HG02623 (cell line): Measurements from ENCODE around the gene MARCHF2.
A peak's percentile ranks its signal among the peaks of the same experiment; 100 is the strongest.

Source experiments
- ATAC-seq: cut with Tn5 transposase; IDR thresholded peaks from one replicate; pipeline ENCODE4 v1.9.1; 2021; ENCODE audit warnings: moderate library complexity; ENCODE audit not compliant: unreplicated experiment

Gene MARCHF2

DNA sequence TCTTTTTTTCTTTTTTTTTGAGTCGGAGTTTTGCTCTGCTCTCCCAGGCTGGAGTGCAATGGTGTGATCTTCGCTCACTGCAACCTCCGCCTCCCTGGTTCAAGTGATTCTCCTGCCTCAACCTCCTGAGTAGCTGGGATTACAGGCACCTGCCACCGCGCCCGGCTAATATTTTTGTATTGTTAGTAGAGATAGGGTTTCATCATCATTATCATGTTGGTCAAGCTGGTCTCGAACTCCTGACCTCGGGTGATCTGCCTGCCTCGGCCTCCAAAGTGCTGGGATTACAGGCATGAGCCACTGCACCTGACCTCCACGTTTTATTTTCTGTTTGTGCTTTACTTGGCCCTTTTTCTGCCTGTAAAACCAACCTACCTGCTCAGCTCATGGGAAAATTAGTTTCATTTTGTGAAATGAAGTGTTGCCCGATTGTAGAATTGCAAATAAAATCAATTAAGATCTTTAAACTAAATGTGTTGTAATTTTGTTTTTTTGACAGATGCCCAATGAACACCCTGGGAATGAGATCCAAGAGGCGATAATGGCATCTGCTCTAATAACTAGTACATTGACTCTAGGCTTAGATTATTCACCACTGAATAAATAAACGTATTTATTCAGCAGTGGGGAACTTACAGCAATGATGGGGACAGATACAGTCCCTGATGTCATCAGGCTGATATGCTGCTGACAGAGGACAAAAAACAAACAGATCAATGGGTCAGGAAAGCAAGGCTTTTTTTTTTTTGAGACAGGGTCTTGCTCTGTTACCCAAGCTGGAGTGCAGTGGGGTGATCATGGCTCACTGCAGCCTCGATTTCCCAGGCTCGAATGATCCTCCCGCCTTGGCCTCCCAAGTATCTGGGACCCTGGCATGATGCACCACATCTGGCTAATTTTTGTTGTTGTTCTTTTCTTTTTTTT is 25.2 kb upstream of the MARCHF2 start:
- ATAC-seq = no peak

DNA sequence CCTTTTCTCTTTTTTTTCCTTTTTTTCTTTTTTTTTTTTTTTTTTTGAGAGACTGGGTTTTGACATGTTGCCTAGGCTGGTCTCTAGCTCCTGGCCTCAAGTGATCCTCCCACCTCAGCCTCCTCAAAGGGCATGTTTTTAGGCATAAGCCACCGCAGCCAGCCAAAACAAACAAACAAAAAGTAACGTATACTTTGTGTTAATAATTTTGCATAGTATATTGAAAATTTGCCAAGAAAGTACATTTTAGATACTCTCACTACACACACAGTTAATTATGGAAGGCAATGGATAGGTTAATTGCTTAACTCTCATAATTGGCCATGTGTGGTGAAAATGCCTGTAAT is 24.5 kb upstream of the MARCHF2 start:
- no peak for ATAC-seq

DNA sequence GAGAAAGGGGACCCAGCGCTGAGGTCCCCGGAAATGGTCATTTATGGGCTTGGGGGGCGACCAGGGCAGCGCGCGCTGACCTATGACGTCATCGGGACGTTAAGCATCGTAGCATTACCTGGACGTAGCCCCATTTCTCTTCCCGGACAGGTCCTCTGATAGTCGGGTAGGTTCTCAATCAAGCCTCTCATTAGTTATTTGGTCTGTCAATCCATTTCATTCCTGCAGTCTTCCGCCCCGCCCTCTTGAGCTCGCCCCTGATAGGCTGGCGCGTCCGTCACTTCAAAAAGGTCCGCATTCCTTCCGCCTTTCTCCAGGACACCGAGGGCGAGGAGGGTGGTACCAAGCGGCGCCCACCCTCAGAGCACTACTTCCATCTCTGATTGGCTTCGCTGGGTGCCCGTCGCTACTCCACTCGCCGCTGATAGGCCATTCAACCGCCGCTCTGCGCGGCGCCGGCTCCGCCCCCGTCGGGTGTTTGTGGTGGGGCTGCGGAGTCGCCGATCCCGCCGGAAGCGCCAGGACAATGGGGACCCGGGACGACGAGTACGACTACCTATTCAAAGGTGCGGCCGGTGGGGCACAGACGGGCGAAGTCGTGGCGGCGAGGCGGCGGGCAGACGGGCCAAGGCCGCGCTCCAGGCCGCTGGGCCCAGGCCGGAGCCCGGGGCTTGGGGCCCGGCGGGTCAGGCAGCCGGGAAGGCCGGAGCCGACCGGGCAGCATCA is 23.1 kb upstream of the MARCHF2 start, which contains the start of gene RAB11B:
Gene RAB11B, plus strand, starts transcription at position 470 of the 726 bp plus-strand sequence. Its CDS starts 57 bp downstream, at position 527.
- ATAC-seq = peak; percentile 89

DNA sequence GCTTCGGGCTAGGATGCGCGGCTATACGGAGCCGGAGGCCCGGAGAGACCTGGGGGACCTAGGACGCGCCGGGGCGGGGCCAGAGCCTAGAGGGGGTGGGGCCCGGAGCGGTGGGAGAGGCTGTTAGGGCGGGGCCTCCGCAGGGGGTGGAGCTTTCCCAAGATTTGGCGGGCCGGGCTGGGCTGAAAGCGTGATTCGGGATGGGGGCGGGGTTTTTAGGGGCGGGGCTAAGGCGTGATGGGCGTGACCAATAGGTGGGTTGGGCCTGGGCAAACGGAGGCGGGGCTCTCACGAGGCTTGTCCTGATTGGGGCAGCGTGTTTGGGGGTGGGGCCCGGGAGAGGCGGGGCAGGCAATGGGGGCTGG is 22.5 kb upstream of the MARCHF2 start:
- peak; percentile 25 for ATAC-seq

DNA sequence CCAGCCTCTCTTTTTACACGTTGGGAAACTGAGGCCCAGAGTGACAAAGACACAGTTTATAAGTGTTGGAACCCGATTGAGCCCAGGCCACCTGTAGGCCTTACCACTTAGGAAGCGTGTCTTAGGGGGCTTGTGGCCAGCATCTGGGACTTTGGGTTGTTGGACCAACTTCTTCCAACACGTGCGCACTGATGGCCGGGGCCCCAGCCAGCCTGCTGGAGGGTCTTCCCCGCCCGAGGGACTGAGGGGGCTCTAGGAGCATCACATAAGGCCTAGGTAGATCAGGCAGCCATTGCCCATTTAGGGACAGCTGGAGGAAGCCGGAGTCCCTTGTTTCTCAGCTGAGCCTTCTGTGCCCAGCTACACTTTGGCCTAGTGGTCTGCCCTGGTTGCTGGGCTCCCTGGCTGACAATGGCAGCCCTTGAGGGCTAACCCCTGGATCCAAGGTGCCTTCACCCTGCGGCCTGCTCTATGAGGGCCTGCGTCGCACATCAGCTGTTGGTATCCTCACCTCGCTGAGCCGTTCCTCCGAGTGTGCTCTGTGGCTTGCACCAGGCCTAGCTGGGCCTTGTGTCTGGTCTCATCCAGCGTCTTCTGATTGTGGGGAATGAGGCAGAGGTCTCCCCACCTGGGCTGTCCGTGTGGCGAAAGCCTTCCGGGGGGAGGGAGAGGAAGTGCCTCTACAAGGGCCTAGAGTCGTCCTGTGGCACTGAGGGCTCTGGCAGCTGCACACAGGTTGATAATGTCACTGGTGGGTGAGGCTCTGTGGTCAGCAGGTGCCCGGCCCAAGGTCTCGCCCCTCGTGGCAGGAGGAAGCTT is 21.7 kb upstream of the MARCHF2 start:
- ATAC-seq = no peak

DNA sequence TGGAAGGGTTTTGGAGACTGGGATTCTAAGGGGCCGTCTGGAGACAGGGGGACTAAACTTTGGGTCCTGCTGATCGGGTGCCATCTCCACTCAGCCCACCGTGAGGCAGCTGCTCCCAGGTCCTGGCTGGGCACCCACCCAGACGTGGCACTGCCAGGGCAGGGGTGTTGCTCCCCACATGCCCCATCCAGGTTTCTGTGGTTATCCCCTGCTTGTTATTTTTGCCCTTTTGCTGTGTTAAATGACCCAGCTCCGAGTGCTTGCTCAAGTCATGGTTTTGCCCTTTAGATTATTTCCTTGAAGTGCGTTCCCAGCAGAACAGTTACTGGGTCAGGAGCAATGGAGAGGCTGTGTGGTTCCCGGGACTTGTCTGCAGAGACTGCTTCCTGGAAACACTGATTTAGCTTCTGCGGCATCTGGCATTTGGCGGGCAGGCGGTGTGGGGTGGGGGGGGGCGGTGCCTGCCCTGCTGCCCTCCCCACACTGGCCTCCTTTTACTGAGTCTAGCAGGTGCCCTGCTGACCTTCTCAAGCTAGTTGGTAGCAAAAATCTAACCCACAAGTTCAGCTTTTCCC is 21.0 kb upstream of the MARCHF2 start:
- ATAC-seq = no peak

DNA sequence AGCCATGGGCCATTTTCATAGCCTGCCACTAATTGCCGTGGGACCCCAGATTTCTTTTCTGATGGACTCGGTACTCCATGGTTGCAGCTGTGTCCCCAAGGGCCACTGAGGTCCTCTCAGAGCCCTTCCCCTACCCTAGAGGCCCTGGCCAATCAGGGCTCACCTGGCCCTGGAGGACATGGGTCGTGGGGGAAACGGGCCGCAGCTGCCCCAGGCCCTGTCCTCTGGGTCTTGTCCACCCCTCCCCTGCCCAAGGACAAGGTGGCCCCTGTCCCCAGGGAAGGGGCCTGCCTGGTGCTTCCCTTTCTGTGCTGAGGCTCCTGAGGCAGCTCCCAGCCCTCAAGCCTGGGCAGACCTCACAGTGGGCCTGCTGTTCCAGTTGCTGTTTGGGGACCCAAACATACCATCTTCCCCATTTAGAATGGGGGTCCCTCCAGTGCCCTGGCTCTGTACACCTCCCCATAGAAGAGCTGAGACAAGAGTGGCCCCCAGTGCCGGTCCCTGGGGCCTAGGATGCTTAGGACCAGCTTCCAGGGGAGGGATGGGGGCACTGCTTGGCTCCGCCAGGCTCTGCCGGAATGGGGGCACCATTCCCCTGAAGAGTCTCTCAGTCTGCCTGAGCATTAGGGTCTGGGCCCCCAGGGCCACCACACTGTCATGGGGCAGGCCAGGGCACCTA is 19.8 kb upstream of the MARCHF2 start:
- no peak for ATAC-seq

DNA sequence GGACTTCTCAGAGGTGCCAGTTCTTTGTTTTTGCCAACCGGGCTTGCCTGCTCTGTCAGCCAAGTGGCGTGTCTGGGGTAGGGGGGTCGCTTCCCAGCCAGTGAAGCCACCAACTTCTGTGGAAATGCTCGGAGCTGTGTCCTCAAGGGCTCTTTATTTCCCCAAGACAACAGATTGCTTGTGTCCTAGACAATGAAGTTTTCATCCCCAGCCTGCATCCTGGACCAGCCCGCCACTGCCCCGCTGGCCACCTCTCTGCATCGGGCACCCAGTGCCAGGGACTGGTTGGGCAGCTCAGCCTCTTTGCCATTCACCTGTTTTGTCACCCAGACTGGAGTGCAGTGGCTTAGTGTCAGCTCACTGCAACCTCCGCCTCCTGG is 19.2 kb upstream of the MARCHF2 start:
- ATAC-seq = no peak

DNA sequence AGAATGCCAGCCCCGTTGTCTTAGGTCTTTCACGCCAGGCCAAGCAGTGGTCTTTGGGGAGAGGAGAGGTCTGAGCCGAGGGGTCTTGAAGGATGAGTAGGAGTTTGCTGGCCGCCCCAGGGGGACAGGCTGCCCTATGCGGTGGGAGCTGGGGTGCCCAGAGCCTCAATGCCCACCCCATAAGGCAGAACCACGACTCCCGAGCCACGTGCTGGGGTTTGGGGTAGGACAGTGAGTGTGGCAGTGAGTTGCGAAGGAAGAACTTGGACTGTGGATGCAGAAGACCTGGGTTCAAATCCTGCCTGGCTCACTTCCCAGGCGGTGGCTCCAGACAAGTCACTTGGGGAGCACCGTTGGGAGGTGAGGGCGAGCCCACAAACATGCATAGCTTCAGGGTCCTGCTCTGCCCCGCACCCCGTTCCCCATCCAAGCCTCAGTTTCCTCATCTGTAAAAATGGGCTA is 17.5 kb upstream of the MARCHF2 start:
- ATAC-seq = no peak

DNA sequence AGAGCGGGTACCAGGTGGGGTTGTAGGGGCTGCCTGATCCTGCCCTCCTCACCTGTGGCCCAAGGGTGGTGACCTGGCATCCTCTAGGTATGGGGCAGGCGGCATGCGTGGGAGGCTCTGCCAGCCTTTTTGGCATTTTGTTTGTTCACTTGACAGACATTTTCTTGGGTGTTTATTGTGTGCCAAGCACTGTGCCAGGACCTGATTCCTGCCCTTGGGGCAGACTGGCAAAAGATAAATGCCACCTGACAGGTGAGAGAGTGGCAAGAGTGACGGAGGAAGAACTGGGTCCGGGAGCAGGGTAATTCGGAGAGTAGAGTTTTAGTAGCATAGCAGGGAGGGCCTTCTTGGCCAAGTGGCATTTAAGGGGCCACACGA is 16.9 kb upstream of the MARCHF2 start:
- no peak for ATAC-seq

DNA sequence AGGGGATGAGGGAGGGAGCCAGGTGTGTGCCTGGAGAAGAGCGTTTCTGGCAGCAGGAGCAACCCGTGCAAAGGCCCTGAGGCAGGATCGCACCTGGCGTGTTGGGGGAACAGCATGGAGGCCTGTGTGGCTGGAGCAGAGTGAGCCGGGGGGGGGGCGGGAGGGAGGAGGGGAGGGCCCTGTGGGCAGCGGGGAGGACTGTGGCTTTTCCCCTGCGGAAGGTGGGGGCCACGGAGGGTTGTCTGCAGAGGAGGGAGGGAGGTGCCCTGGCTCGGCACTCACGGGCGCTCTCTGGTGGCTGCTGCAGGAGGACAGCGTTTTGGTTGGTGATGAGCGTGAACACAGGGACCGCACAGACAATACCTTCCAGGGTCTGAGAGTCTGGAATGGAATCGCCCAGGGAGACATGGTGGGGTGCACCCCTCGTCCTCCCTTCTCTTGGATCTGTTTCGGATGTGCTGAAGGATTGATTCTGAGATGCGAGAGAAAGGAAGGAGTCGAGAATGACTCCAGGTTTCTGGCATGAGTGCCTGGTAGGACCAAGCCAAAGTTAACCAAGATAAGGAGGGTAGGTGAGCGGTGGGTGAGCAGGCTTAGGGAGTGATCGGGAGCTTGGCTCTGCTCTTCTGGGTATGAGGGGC is 16.4 kb upstream of the MARCHF2 start:
- ATAC-seq = no peak

DNA sequence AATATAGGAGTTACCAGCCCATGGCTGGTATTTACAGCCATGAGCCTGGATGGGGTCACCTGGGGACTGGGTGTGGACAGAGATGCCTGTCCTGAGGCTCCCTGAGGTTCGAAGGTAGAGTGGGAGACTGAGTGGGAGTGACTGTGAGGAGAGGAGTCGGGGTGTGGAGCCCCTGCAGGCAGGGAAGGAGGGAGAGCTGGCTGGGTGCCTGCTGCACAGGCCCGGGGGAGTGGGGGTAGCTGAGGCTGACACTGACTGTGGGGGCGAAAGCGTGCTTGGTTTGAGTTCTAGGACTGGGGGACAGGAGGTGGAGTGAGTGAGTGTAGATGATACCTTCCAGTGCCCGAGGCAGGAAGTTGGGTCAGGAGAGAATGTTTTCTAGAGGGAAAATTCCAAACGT is 15.8 kb upstream of the MARCHF2 start:
- ATAC-seq = no peak

DNA sequence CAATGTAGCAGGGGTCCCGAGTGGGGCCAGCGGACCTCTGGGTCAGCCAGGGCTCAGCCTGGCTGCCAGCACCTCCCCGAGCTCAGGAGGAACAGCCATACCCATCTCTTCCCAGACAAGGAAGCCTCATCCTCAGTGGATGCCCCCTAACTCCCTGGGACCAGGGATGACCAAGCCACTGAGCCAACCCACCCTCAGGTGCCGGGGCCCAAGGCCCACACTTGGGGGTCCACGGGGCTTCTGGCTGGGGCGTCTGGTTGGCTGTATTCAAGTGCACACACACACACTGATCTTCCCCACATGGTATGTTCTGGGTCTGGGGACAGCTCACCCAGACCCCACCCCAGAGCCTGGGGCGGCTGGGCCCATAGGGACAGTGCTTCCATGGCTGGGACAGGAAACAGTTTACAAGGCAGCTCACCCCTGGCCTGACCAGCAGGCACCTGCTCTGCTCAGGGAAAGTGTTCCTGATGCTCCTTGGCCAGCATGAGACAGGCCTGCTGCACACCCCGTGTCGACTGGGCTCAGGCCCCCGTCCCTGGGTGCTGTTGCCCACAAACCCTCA is 15.3 kb upstream of the MARCHF2 start:
- ATAC-seq = no peak

DNA sequence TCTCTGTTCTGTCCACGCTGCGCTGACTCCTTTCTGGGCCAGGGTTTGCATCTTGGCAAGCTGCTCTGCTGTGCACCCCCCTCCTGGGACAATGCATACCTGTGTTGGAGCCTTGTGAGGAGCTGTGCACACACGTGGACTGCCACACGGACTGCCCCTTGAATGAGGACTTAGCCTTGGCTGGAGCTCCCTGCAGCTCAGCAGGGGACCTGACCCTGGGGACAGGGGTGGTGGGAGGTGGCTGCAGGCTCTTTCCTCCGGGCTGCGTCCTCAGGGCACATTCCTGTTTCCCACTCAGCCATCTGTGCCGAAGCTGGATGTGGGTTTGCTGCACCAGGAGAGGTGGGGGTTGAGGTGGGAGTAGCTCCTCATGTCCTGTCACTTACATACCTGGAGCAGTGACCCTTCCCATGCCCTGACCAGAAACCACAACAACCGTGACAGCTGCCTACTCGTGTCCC is 14.8 kb upstream of the MARCHF2 start:
- ATAC-seq = no peak

DNA sequence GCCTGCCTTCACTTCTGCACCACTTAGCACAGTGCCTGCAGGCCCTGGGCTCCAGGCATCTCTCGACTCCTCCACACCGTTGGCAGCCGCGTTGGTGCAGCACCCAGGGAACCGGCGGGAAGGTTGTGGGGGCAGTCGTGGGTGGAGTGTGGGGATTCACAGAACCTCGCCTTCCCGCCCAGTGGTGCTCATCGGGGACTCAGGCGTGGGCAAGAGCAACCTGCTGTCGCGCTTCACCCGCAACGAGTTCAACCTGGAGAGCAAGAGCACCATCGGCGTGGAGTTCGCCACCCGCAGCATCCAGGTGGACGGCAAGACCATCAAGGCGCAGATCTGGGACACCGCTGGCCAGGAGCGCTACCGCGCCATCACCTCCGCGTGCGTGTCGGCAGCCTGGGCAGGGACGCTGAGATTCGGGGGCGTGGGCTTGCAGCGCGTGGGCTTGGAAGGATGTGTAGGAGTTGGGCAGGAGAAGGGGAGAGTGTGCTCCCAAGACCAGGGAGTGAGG is 13.4 kb upstream of the MARCHF2 start:
- ATAC-seq = no peak

DNA sequence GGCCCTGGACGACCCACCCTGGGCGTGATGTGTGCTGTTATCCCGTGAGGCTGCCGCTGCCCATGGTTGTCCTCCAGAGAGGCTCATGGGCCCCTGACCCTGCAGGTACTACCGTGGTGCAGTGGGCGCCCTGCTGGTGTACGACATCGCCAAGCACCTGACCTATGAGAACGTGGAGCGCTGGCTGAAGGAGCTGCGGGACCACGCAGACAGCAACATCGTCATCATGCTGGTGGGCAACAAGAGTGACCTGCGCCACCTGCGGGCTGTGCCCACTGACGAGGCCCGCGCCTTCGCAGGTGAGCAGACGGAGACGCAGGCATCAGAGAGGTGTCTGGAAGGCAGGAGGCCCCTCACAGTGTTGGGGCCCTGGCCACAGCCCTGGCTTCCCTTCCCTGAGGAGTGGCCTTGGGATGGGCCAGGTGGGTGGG is 11.1 kb upstream of the MARCHF2 start:
- ATAC-seq = no peak

DNA sequence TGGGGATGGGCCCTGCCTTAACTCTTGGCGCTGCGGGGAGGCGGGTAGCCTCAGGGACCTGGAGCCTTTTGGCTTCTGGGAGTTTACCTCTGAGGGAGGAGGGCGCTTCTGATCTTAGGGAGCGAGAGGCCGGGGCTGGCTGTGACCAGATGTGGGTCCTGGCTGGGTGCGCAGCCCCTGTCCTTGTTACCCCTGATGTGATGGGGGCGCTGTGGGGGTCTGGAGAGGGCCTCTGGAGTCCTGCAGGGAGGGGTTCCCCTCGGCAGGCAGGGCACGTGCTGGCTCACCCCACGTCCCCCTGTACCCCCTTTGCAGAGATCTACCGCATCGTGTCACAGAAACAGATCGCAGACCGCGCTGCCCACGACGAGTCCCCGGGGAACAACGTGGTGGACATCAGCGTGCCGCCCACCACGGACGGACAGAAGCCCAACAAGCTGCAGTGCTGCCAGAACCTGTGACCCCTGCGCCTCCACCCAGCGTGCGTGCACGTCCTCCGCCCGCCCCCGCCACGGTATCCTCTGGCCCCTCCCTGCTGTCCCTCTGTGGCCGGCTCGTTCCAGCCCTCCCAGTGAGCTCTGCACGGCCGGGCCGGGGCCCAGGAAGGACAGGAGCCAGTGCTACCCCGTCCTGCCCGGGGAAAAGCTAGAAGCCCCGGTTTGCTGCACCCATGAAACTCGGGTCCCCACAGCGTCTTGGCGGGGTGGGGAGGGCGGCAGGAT is 9.8 kb upstream of the MARCHF2 start:
- ATAC-seq = no peak

DNA sequence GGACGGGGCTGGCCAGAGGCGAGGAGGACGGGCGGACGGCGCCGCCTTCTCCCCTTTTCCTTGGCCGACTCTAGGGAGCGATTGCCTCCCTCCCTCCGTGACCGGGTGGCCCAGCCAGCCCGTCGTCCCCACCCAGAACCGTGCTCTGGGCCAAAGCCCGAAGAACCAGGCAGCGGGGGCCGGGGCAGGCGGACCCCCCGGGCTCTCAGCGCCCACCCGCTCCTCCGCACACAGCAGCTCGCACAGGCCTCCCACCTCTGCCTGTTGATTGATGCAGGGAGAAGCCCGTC is 9.3 kb upstream of the MARCHF2 start:
- no peak for ATAC-seq
